Mesenteric fat pad (tissue), 1 donor: ENCODE results near the gene PTPRN2. TPM values are rescaled to one million over a fixed set of nuclear protein-coding genes. Genes with fewer than 3 reads are reported as not detected.
"Not testable (repeated sequence)": the region's sequence is repeated elsewhere in the genome, so short reads cannot be mapped to it uniquely, and the experiment has no call there.

Experiments used
- DNase-seq: peaks from one replicate; pipeline ENCODE4 v3.0.0-alpha.2; 2020; ENCODE audit warnings: low spot score
- total RNA-seq: library from RNA; stranded (reverse); fragmentation: NEBNext Ultra II Directional; extraction: Animal tissue kit (Norgen Biotek cat#: 25700); gene quantifications from one replicate; pipeline ENCODE4 v1.2.1, GENCODE V29; 2021
- donor health status: DM: yes; HTN: yes; CAD: no.

The PTPRN2 gene
- total RNA-seq, 1 donor from 2014 or later = 2.6 TPM

- no peak for DNase-seq
Measured at GRCh38 chr7:157565201-157565626, 1022.4 kb downstream of the PTPRN2 start.

GRCh38 chr7:157564517-157565177 lies 1023.0 kb downstream of the PTPRN2 start:
- no peak for DNase-seq

- not testable (repeated sequence) for DNase-seq
Measured at GRCh38 chr7:157563467-157564135, 1024.0 kb downstream of the PTPRN2 start.

GRCh38 chr7:157562522-157563398 lies 1024.9 kb downstream of the PTPRN2 start:
- not testable (repeated sequence) for DNase-seq

- no peak for DNase-seq
Measured at GRCh38 chr7:157561816-157562410, 1025.7 kb downstream of the PTPRN2 start.

- DNase-seq = no peak
Measured at GRCh38 chr7:157561523-157561785, 1026.2 kb downstream of the PTPRN2 start.

GRCh38 chr7:157560710-157561522 lies 1026.7 kb downstream of the PTPRN2 start:
- no peak for DNase-seq

GRCh38 chr7:157560258-157560654 lies 1027.4 kb downstream of the PTPRN2 start:
- DNase-seq = no peak

- DNase-seq = no peak
Measured at GRCh38 chr7:157559596-157560257, 1027.9 kb downstream of the PTPRN2 start.

- DNase-seq = no peak
Measured at GRCh38 chr7:157558875-157559595, 1028.6 kb downstream of the PTPRN2 start.

- DNase-seq = no peak
Measured at GRCh38 chr7:157558516-157558874, 1029.1 kb downstream of the PTPRN2 start.

- DNase-seq = no peak
Measured at GRCh38 chr7:157558061-157558460, 1029.6 kb downstream of the PTPRN2 start.

- DNase-seq = peak; percentile 4
Measured at GRCh38 chr7:157557263-157557662, 1030.4 kb downstream of the PTPRN2 start.

- DNase-seq = no peak
Measured at GRCh38 chr7:157556642-157556944, 1031.0 kb downstream of the PTPRN2 start.

- DNase-seq = peak; percentile 64
Measured at GRCh38 chr7:157555944-157556641, 1031.5 kb downstream of the PTPRN2 start.

- peak; percentile 60 for DNase-seq
Measured at GRCh38 chr7:157555313-157555712, 1032.3 kb downstream of the PTPRN2 start.

- peak; percentile 60 for DNase-seq
Measured at GRCh38 chr7:157554393-157555238, 1033.0 kb downstream of the PTPRN2 start.

GRCh38 chr7:157553256-157553655 lies 1034.4 kb downstream of the PTPRN2 start:
- peak; percentile 69 for DNase-seq
